ENCODE results near the gene TNKS1BP1. TPM values are rescaled to one million over a fixed set of nuclear protein-coding genes. Genes with fewer than 3 reads are reported as not detected.
A peak's percentile ranks its signal among the peaks of the same experiment; 100 is the strongest.

TNKS1BP1 gene
- total and polyA plus RNA-seq, 4 donors = 35.2 to 184 (median 165) TPM

DNA sequence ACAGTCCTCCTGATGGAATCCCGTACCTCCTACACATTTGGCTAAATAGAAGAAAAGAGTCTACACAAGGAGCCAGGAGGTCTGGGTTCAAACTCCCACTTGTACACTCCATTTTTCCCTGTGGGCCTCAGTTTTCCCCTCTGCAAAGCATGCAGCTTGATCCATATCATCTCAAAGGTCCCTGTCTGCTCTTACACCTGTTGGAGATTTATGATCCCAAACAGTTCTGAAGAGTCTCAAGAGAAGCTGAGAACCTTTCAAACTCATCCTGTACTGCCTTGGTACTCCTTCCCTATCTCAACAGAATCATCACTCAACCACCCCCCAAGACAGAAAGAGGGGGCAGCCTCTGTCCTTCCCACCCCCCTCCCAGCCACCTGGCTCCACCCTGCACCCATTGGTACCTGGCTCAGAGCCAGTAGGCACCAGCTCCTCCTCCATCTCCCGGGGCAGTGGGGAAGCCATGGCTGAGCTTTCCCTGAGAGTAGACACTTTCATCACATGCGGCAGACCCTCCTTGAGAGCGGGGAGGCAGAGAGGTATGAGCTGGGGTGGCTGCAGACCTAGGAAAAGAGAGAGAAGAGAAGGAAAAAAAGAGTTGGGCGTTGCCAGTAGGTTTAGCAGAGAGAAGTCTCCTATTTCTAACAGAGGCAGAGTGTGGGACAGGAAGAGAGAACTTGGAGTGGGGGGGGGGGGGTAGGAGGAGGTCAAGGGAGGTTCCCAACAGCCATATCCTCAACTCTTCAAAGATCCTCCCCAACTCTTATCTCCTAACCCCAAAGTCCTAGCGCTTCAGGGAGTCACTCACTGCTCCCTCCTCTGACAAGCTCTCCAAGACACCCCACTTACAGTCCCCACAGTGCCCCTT, 3.1 kb downstream of the TNKS1BP1 start:
- H3K9me3 ChIP-seq (ENCODE audit: control insufficient read depth, low read length) = no peaks in the 10 kb centered on the region
- no peaks in the 10 kb centered on the region for H3K27me3 ChIP-seq (ENCODE audit: control insufficient read depth in 1 of 2, insufficient read depth in 2 of 2, low read length in 1 of 2)
- intact Hi-C loops (cut with DNase I) = loop anchor here (10.0 kb wide), 2 partner anchors 333 to 343 kb away; partner anchors contain the start of genes CLP1 (in 1 of the 2) and ZDHHC5 (in 1 of the 2)
- 10 to 11% methylated on average over 5 to 6 of the region's 6 CpGs for WGBS, 2 donors
- H3K4me3 ChIP-seq (ENCODE audit: low read length in 2 of 2) = peak overlapping the region; percentile 22 to 33
- peak overlapping the region in 1 of 2 donors; percentile 38 for H3K27ac ChIP-seq (ENCODE audit: low read depth in 1 of 2, low read length in 2 of 2)
- H3K4me1 ChIP-seq (ENCODE audit: control insufficient read depth in 1 of 2, insufficient read depth in 2 of 2, low read length in 2 of 2) = no peaks in the 10 kb centered on the region
- ATAC-seq (ENCODE audit: low FRiP score) (no peak), DNase-seq (peak in 1 of 2 donors; percentile 65)
- H3K36me3 ChIP-seq (ENCODE audit: control insufficient read depth in 1 of 2, insufficient read depth in 2 of 2, low read length in 1 of 2) = peaks cover 3 to 8% of the 10 kb centered on the region in 2 donors

DNA sequence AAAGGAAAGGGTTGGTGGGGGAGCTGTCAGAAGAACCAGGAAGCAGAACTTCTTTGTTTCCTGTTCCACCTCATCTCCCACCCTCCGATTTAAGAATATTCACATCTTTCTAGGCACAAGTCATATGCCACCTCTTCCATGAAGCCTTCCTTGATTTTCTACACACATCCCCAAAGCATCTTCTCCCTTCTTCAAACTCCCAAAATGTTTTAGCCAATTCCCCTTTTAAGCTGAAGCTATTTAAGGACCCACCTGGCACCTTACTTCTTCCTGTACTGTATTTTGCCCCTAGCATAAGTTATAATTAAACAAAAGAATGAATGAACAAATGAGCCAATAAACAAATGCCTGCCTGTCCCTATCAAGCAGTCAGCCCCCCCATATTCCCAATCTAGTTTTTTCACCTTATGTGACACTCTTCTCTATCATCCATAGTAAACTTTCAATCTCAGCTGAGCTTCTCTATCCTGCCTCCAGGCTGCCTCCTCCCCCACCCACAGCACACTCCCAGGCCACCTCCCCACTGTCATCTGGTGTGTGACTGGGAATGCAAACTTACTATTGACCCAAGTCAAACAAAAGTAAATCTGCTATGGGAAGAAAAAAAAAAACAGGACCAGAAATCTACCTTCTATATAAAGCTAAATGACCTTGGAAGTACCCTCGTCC, 3.9 kb downstream of the TNKS1BP1 start:
- no peaks in the 10 kb centered on the region for H3K4me1 ChIP-seq (ENCODE audit: control insufficient read depth in 1 of 2, insufficient read depth in 2 of 2, low read length in 2 of 2)
- H3K9me3 ChIP-seq (ENCODE audit: control insufficient read depth, low read length) = no peaks in the 10 kb centered on the region
- H3K27ac ChIP-seq (ENCODE audit: low read depth in 1 of 2, low read length in 2 of 2) = peak overlapping the region in 1 of 2 donors; percentile 38
- no peak for DNase-seq
- intact Hi-C loops (cut with DNase I) = loop anchor here (10.0 kb wide), 2 partner anchors 334 to 344 kb away; partner anchors contain the start of genes CLP1 (in 1 of the 2) and ZDHHC5 (in 1 of the 2)
- 41 to 46% methylated on average over 2 of the region's 2 CpGs for WGBS, 2 donors
- no peak for ATAC-seq (ENCODE audit: low FRiP score)
- H3K27me3 ChIP-seq (ENCODE audit: control insufficient read depth in 1 of 2, insufficient read depth in 2 of 2, low read length in 1 of 2) = no peaks in the 10 kb centered on the region
- peaks cover 3 to 11% of the 10 kb centered on the region in 2 donors for H3K36me3 ChIP-seq (ENCODE audit: control insufficient read depth in 1 of 2, insufficient read depth in 2 of 2, low read length in 1 of 2)
- H3K4me3 ChIP-seq (ENCODE audit: low read length in 2 of 2) = no peak overlapping the region

DNA sequence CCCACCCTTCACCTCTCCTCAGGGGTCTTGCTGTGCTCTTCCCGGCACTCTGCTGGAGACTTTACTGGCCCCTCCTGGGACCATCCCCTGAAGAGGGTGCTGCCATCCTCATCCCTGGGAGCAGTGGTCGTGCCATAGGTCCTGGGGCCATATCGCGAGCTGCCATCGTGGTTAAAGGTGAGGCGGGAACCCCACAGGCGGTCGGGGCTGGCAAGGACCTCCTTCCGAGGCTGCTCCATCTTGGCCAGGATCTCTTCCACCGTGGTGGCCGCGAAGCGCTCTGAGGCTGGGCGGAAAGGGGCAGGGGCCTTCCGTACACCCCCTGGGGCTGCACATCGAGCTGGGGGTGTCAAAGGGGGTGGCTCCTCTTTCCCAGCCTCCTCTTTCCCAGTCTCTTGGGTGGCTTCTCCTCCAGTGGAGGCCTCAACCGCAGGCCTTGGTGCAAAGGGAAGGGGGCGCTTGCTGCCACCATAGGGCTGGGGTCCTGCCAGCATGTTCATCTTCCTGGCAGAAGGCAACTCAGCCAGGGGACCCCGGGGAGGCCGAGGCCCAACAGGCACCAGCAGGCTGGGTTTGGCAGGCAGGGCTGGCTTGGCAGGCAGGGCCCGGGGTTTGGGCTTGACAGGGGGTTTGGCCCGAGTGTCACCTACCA, 4.6 kb downstream of the TNKS1BP1 start:
- Histone ChIP-seq H3K4me3 (ENCODE audit: low read length in 2 of 2) (no peak overlapping the region), H3K27me3 (ENCODE audit: control insufficient read depth in 1 of 2, insufficient read depth in 2 of 2, low read length in 1 of 2) (no peaks in the 10 kb centered on the region), H3K4me1 (ENCODE audit: control insufficient read depth in 1 of 2, insufficient read depth in 2 of 2, low read length in 2 of 2) (no peaks in the 10 kb centered on the region), H3K27ac (ENCODE audit: low read depth in 1 of 2, low read length in 2 of 2) (no peak overlapping the region), H3K9me3 (ENCODE audit: control insufficient read depth, low read length) (no peaks in the 10 kb centered on the region), H3K36me3 (ENCODE audit: control insufficient read depth in 1 of 2, insufficient read depth in 2 of 2, low read length in 1 of 2) (peaks cover 3 to 11% of the 10 kb centered on the region in 2 donors)
- 77 to 82% methylated on average over 21 to 22 of the region's 22 CpGs for WGBS, 2 donors
- ATAC-seq (ENCODE audit: low FRiP score) (no peak), DNase-seq (peak in 1 of 2 donors; percentile 51)
- intact Hi-C loops (cut with DNase I) = loop anchor here (10.0 kb wide), 2 partner anchors 335 to 345 kb away; partner anchors contain the start of genes CLP1 (in 1 of the 2) and ZDHHC5 (in 1 of the 2)

DNA sequence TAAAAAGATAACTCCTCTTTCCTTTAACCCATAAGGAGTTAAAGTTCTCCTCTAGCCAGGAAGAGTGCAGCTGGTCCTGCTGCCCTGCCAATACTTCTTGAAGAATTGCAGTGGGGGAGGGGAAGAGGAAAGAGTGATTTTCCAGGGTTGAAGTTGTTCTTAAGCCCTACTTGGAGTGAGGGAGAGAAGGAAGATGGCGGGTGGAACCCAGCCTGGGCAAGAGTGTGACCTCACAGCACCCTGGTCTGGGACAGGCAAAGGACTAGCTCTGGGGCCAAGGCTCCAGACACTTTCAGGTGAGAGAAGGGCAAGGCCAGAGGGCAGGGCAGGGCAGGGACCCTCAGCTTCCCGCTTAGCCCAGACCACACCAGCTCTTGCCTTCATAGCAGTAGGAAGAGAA, 6.6 kb downstream of the TNKS1BP1 start:
- 36 to 45% methylated on average over 2 of the region's 2 CpGs for WGBS, 2 donors
- DNase-seq = peak in 1 of 2 donors; percentile 36

DNA sequence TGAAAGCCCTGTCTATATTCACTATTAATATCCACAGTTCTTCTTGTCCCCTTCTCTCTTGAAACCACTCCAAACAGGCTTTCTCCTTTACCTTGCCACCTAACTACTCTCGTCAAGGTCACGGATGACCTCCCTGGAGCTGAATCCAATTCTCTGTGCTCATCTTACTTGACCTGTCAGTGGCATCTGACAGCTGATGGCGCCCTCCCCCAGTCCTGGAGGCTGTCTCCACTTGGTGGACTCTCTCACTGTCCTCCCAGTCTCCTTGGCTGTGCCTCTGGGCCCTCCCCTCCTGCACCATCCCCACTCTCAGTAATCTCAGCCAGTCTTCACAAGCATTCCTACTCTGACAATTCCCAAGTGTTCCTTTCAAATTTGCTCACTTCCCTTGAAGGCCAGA, 8.7 kb downstream of the TNKS1BP1 start:
- Histone ChIP-seq H3K27ac (ENCODE audit: low read depth in 1 of 2, low read length in 2 of 2) (no peak overlapping the region), H3K4me3 (ENCODE audit: low read length in 2 of 2) (no peak overlapping the region), H3K36me3 (ENCODE audit: control insufficient read depth in 1 of 2, insufficient read depth in 2 of 2, low read length in 1 of 2) (peaks cover 3 to 15% of the 10 kb centered on the region in 2 donors), H3K27me3 (ENCODE audit: control insufficient read depth in 1 of 2, insufficient read depth in 2 of 2, low read length in 1 of 2) (no peaks in the 10 kb centered on the region), H3K9me3 (ENCODE audit: control insufficient read depth, low read length) (no peaks in the 10 kb centered on the region), H3K4me1 (ENCODE audit: control insufficient read depth in 1 of 2, insufficient read depth in 2 of 2, low read length in 2 of 2) (no peaks in the 10 kb centered on the region)
- DNase-seq (no peak), ATAC-seq (ENCODE audit: low FRiP score) (no peak)
- WGBS, 2 donors = 82 to 85% methylated on average over 3 of the region's 3 CpGs
- intact Hi-C loops (cut with DNase I) = no loop called here

More for the DNA sequence above, 6.6 kb downstream of the TNKS1BP1 start:
- Histone ChIP-seq H3K27me3 (ENCODE audit: control insufficient read depth in 1 of 2, insufficient read depth in 2 of 2, low read length in 1 of 2) (no peaks in the 10 kb centered on the region), H3K4me3 (ENCODE audit: low read length in 2 of 2) (no peak overlapping the region), H3K4me1 (ENCODE audit: control insufficient read depth in 1 of 2, insufficient read depth in 2 of 2, low read length in 2 of 2) (no peaks in the 10 kb centered on the region), H3K9me3 (ENCODE audit: control insufficient read depth, low read length) (no peaks in the 10 kb centered on the region), H3K36me3 (ENCODE audit: control insufficient read depth in 1 of 2, insufficient read depth in 2 of 2, low read length in 1 of 2) (peaks cover 3 to 15% of the 10 kb centered on the region in 2 donors), H3K27ac (ENCODE audit: low read depth in 1 of 2, low read length in 2 of 2) (no peak overlapping the region)
- intact Hi-C loops (cut with DNase I) = no loop called here
- ATAC-seq (ENCODE audit: low FRiP score) = no peak

DNA sequence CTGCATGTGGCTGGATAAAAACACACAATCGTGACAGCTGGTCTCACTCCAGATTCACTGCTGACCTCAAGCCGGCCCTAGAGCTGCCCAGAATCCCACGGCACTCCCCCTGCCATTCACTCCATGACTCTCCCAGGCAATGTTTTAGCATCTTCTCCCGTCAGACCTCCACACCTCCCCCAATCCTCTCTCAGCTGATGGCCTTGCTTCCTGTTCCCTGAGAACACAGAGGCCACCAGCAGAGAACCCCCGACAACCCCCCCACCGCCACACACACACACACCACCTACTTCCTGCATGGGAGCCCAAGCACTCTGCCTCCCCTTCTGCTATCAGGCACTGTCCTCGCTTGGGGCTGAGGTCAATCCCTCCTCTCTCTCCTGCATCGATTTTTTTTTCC, 9.3 kb downstream of the TNKS1BP1 start:
- no peak overlapping the region for H3K4me3 ChIP-seq (ENCODE audit: low read length in 2 of 2)
- no peak overlapping the region for H3K27ac ChIP-seq (ENCODE audit: low read depth in 1 of 2, low read length in 2 of 2)
- H3K9me3 ChIP-seq (ENCODE audit: control insufficient read depth, low read length) = no peaks in the 10 kb centered on the region
- peaks cover 3 to 15% of the 10 kb centered on the region in 2 donors for H3K36me3 ChIP-seq (ENCODE audit: control insufficient read depth in 1 of 2, insufficient read depth in 2 of 2, low read length in 1 of 2)
- DNase-seq (peak in 1 of 2 donors; percentile 40), ATAC-seq (ENCODE audit: low FRiP score) (no peak)
- intact Hi-C loops (cut with DNase I) = no loop called here
- H3K27me3 ChIP-seq (ENCODE audit: control insufficient read depth in 1 of 2, insufficient read depth in 2 of 2, low read length in 1 of 2) = no peaks in the 10 kb centered on the region
- H3K4me1 ChIP-seq (ENCODE audit: control insufficient read depth in 1 of 2, insufficient read depth in 2 of 2, low read length in 2 of 2) = no peaks in the 10 kb centered on the region
- 55 to 59% methylated on average over 8 of the region's 8 CpGs for WGBS, 2 donors

DNA sequence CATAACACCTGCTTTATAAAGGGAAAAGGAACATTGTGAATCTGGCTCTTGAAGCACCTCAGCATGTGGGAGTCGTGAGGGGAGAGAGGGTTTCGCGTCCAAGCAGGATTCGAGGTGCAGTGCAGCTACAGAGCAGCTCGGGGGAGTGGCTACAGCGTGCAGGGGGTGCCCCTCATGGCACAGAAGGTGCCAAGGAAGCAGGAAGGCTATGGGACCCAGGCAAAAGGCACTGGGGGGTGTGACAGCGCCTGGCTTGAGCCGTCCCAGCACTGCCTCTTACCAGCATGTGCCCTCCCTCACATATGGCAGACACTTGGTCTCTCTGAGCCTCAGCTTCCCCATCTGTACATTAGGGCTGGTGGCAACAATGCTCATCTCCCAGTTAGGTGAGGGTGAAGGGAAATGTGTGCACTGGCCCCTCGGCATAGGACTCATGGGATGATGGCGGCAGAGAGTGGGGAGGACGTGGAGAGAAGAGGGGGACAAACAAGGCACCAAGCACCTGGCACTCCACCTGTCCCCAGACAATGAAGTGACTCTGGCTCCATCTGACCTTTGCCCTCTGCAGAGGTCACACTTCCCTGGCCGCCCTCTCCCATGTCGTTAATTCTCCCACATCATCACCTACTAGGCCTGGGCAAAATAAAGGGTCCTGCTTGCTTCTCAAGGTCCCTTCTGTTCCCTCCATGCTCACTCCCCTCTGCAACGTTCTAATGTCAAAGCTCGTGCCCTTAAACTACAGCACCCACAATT, 10.4 kb downstream of the TNKS1BP1 start:
- intact Hi-C loops (cut with DNase I) = no loop called here
- Histone ChIP-seq H3K36me3 (ENCODE audit: control insufficient read depth in 1 of 2, insufficient read depth in 2 of 2, low read length in 1 of 2) (peaks cover 3 to 15% of the 10 kb centered on the region in 2 donors), H3K27ac (ENCODE audit: low read depth in 1 of 2, low read length in 2 of 2) (no peak overlapping the region), H3K27me3 (ENCODE audit: control insufficient read depth in 1 of 2, insufficient read depth in 2 of 2, low read length in 1 of 2) (no peaks in the 10 kb centered on the region), H3K9me3 (ENCODE audit: control insufficient read depth, low read length) (no peaks in the 10 kb centered on the region), H3K4me3 (ENCODE audit: low read length in 2 of 2) (no peak overlapping the region), H3K4me1 (ENCODE audit: control insufficient read depth in 1 of 2, insufficient read depth in 2 of 2, low read length in 2 of 2) (no peaks in the 10 kb centered on the region)
- ATAC-seq (ENCODE audit: low FRiP score) = no peak
- peak; percentile 50 to 63 for DNase-seq
- 83 to 86% methylated on average over 15 of the region's 15 CpGs for WGBS, 2 donors

DNA sequence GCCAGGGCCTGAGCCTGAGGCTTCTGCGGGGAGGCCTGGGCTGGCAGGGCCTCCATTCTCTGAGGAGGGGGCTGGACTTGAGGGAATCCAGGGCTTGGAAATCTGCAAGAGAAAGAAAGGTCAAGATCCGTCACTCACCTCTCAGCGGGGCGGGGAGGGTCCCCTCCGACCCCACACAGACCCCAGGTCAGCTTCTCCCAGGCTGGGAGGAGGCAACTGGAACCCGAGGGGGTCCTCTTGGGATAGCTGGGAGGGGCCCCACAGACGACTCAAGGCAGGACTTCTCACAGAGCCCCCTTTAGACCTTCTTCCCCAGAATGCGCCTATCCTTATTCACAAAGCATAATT, 11.0 kb downstream of the TNKS1BP1 start:
- ATAC-seq (ENCODE audit: low FRiP score) = no peak

More for the DNA sequence above, 11.0 kb downstream of the TNKS1BP1 start:
- WGBS, 2 donors = 80 to 81% methylated on average over 8 of the region's 8 CpGs
- no peaks in the 10 kb centered on the region for H3K4me1 ChIP-seq (ENCODE audit: control insufficient read depth in 1 of 2, insufficient read depth in 2 of 2, low read length in 2 of 2)
- no peak overlapping the region for H3K27ac ChIP-seq (ENCODE audit: low read depth in 1 of 2, low read length in 2 of 2)
- H3K9me3 ChIP-seq (ENCODE audit: control insufficient read depth, low read length) = no peaks in the 10 kb centered on the region
- H3K36me3 ChIP-seq (ENCODE audit: control insufficient read depth in 1 of 2, insufficient read depth in 2 of 2, low read length in 1 of 2) = peaks cover 3 to 17% of the 10 kb centered on the region in 2 donors
- no peaks in the 10 kb centered on the region for H3K27me3 ChIP-seq (ENCODE audit: control insufficient read depth in 1 of 2, insufficient read depth in 2 of 2, low read length in 1 of 2)
- peak; percentile 40 to 62 for DNase-seq
- no peak overlapping the region for H3K4me3 ChIP-seq (ENCODE audit: low read length in 2 of 2)
- intact Hi-C loops (cut with DNase I) = no loop called here

Data from aorta (tissue), 5 donors.